GM12878 (cell line): ENCODE results near the gene TTC31. TPM values are rescaled to one million over a fixed set of nuclear protein-coding genes. Genes with fewer than 3 reads are reported as not detected.
"Not testable (repeated sequence)": the region's sequence is repeated elsewhere in the genome, so short reads cannot be mapped to it uniquely, and the experiment has no call there.

Experiments used
- ATAC-seq: fragments of 200-7000 bp; cut with Tn5 transposase; 3 replicates; pipeline ENCODE4 v1.9.1; 2020; ENCODE audit warnings: mild to moderate bottlenecking, moderate library complexity
- BruUV-seq: library from RNA; stranded (reverse); fragments of 400-500 nt; replicated peaks from 2 replicates; lab custom pipeline; 2021; lab: Mats Ljungman, UMichigan
- CTCF ChIA-PET: fragments of 300-600 bp; sonication (Branson Sonifier 250); formaldehyde crosslinking; extraction: SDS; loops from one replicate; lab custom pipeline; 2021; ENCODE audit warnings: inconsistent platforms; lab: Yijun Ruan, JAX
- POLR2A ChIA-PET: fragments of 350-600 bp; formaldehyde crosslinking; extraction: SDS; loops from one replicate; lab custom pipeline; 2021; ENCODE audit warnings: inconsistent platforms; lab: Charles Lee
- RAD21 ChIA-PET: fragments of 300-600 bp; sonication (Branson Sonifier 250); formaldehyde crosslinking; loops from one replicate; lab custom pipeline; 2023; ENCODE audit warnings: antibody characterized with exemption; ENCODE audit not compliant: unreplicated experiment; lab: Charles Lee
- SMC1A ChIA-PET: fragments of 300-600 bp; sonication (Branson Sonifier 250); formaldehyde crosslinking; loops from one replicate; lab custom pipeline; 2023; ENCODE audit not compliant: unreplicated experiment, uncharacterized antibody; lab: Charles Lee
- DNase-seq: peaks from one replicate; pipeline ENCODE4 v3.0.0-alpha.2; 2011; ENCODE audit warnings: low read depth, low spot score
- FAIRE-seq: peaks from 3 replicates; lab custom pipeline; 2011; peaks lifted over from hg19 to GRCh38; lab: Jason Lieb, UNC
- H2AFZ ChIP-seq: 2 replicates; pipeline ENCODE4 v1.6.0; 2011; ENCODE audit warnings: low read depth, low read length, control low read depth; ENCODE audit not compliant: control insufficient read depth
- H3K27ac ChIP-seq: 2 replicates; pipeline ENCODE4 v1.5.1; 2011; ENCODE audit warnings: control low read depth; ENCODE audit not compliant: control insufficient read depth, insufficient read depth
- H3K27me3 ChIP-seq, 2 experiments: replicated peaks in 1 of 2; 2 replicates each; pipeline versions ENCODE4 v1.6.0 to v1.6.1; 2011; ENCODE audit warnings: low read length in 1 of 2; ENCODE audit not compliant: control insufficient read depth in 2 of 2, insufficient read depth in 2 of 2
- H3K36me3 ChIP-seq, 2 experiments: 2 replicates each; pipeline ENCODE4 v1.5.1; 2011; ENCODE audit warnings: low read length in 1 of 2; ENCODE audit not compliant: control insufficient read depth in 2 of 2, insufficient read depth in 2 of 2
- H3K4me1 ChIP-seq: 2 replicates; pipeline ENCODE4 v1.6.1; 2011; ENCODE audit warnings: mild to moderate bottlenecking, low read length, moderate library complexity, mixed read lengths; ENCODE audit not compliant: control insufficient read depth, insufficient read depth
- H3K4me2 ChIP-seq: 2 replicates; pipeline ENCODE4 v1.6.0; 2011; ENCODE audit warnings: control low read depth; ENCODE audit not compliant: control insufficient read depth, insufficient read depth
- H3K4me3 ChIP-seq: fragments of 200-600 bp; sonication (generic); 2 replicates; pipeline ENCODE4 v1.5.1; 2016
- H3K79me2 ChIP-seq: 2 replicates; pipeline ENCODE4 v1.6.0; 2011; ENCODE audit warnings: low read length; ENCODE audit not compliant: control insufficient read depth, insufficient read depth
- H3K9ac ChIP-seq: 2 replicates; pipeline ENCODE4 v1.8.0; 2011; ENCODE audit warnings: low read length, control low read depth, mixed read lengths; ENCODE audit not compliant: control insufficient read depth, insufficient read depth
- H3K9me3 ChIP-seq: replicated peaks from 3 replicates; pipeline ENCODE4 v1.5.1; 2011; ENCODE audit warnings: mild to moderate bottlenecking, low read length; ENCODE audit not compliant: control insufficient read depth, insufficient read depth
- H4K20me1 ChIP-seq: 2 replicates; pipeline ENCODE4 v1.6.0; 2011; ENCODE audit not compliant: control insufficient read depth, insufficient read depth
- ATF2 ChIP-seq: IDR thresholded peaks from 2 replicates; pipeline ENCODE4 v1.6.1; 2012; ENCODE audit warnings: low read length, inconsistent platforms
- BCL11A ChIP-seq: IDR thresholded peaks from 2 replicates; pipeline ENCODE4 v1.6.1; 2011; ENCODE audit warnings: low read depth, low read length
- BRCA1 ChIP-seq: IDR thresholded peaks from 2 replicates; pipeline ENCODE4 v1.6.1; 2011; ENCODE audit warnings: low read depth, low read length, improper control_type of control experiment
- CTCF ChIP-seq, 3 experiments: IDR thresholded peaks in 2 of 3; conservative IDR thresholded peaks in 1 of 3; 2 replicates each; pipeline ENCODE4 v1.5.1; 2011; ENCODE audit warnings: low read depth in 3 of 3, low read length in 3 of 3, mild to moderate bottlenecking in 3 of 3, control low read depth in 2 of 3, moderate library complexity in 2 of 3, inconsistent platforms in 1 of 3, mixed read lengths in 1 of 3; ENCODE audit not compliant: control insufficient read depth in 2 of 3, insufficient read depth in 1 of 3; ENCODE audit errors: extremely low read depth in 1 of 3
- IRF5 ChIP-seq: fragments of 450-650 bp; IDR thresholded peaks from 2 replicates; pipeline ENCODE4 v1.6.1; 2017; ENCODE audit warnings: borderline replicate concordance
- NBN ChIP-seq: fragments of 450-650 bp; IDR thresholded peaks from 2 replicates; pipeline ENCODE4 v1.6.1; 2016
- POLR2A ChIP-seq: IDR thresholded peaks from 2 replicates; pipeline ENCODE4 v1.6.1; 2011; ENCODE audit warnings: low read depth, mild to moderate bottlenecking, low read length
- ZBTB33 ChIP-seq: fragments of 450-650 bp; IDR thresholded peaks from 2 replicates; pipeline ENCODE4 v1.6.1; 2017; ENCODE audit warnings: mild to moderate bottlenecking
- WGBS: methylation state at CpG from one replicate; pipeline ENCODE4 v1.1.6; 2016; ENCODE audit warnings: low lambda C conversion rate; ENCODE audit not compliant: insufficient replicate concordance, insufficient coverage; ENCODE audit errors: missing lambda C conversion rate; 5-methylcytosine and 5-hydroxymethylcytosine counted together
- in situ Hi-C: fragments of 300-500 bp; cut with MboI; formaldehyde crosslinking; loops from 9 replicates; pipeline ENCODE4 v1.14.3; 2018; ENCODE audit warnings: mixed read lengths
- intact Hi-C: fragments of 100-400 bp; cut with micrococcal nuclease; formaldehyde crosslinking; loops from one replicate; pipeline ENCODE4 v1.14.2; 2022; ENCODE audit not compliant: unreplicated experiment
- polyA plus RNA-seq, 11 experiments: library from polyadenylated mRNA; depleted of rRNA in 4 of 11; unstranded in 6 of 11; stranded (reverse) in 5 of 11; fragments of >200 nt; fragmentation: Nextera tagmentation in 4 of 11; fragmentation: Illumina TruSeq in 1 of 11; extraction: Ambion mirVana in 4 of 11; extraction: Trizol in 1 of 11; gene quantifications; 1 replicate in 1 of 11; 2 replicates in 10 of 11; pipeline versions ENCODE4 v1.2.1 to v1.2.3, GENCODE V29; 2011 to 2016; ENCODE audit warnings: inconsistent platforms in 2 of 11, missing spikeins in 2 of 11, low read depth in 1 of 11
- total RNA-seq, 4 experiments: library from RNA; depleted of rRNA in 3 of 4; stranded (reverse); fragments of >200 nt in 3 of 4; fragmentation: Illumina TruSeq in 1 of 4; extraction: Trizol in 1 of 4; gene quantifications; 2 replicates each; pipeline versions ENCODE4 v1.2.1 to v1.2.3, GENCODE V29; 2013 to 2021

Gene TTC31
- total and polyA plus RNA-seq, 10 of the 15 experiments (the other 5 are each of a cell fraction or from before 2014, with no cell fraction given), result 6.5 to 34.9 (median 25.9) TPM

DNA sequence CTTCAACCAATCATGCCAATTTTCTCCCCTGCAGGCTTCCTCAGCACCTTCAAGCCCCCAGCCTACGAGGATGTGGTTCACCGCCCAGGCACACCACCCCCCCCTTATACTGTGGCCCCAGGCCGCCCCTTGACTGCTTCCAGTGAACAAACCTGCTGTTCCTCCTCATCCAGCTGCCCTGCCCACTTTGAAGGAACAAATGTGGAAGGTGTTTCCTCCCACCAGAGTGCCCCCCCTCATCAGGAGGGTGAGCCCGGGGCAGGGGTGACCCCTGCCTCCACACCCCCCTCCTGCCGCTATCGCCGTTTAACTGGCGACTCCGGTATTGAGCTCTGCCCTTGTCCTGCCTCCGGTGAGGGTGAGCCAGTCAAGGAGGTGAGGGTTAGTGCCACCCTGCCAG lies 22.7 kb upstream of the TTC31 start:
- WGBS, result 93% methylated on average over 10 of the region's 10 CpGs
- FAIRE-seq, H2AFZ ChIP-seq, DNase-seq, H3K4me3 ChIP-seq, POLR2A ChIA-PET, H3K9ac ChIP-seq, H3K27ac ChIP-seq, H3K9me3 ChIP-seq, H4K20me1 ChIP-seq, H3K36me3 ChIP-seq, BruUV-seq, H3K27me3 ChIP-seq, intact Hi-C loops, in situ Hi-C loops, ATAC-seq, H3K4me2 ChIP-seq: not testable (repeated sequence)
- ChIA-PET SMC1A (interaction anchor here (1.3 kb wide), 1 partner anchor 120 kb away, joined by 3 read pairs; no protein-coding TSS in a partner anchor), CTCF (interaction anchor here (1.6 kb wide), 1 partner anchor 128 kb away, joined by 5 read pairs; no protein-coding TSS in a partner anchor), RAD21 (interaction anchor here (0.7 to 1.2 kb wide), 2 partner anchors 12 to 70 kb away, joined by 3 to 4 read pairs; partner anchors contain the start of genes HTRA2 and MRPL53)
- peak; percentile 32; the same call in 1 of the 2 replicates for TF ChIP-seq POLR2A
- peaks cover 19% of the 10 kb centered on the region for H3K4me1 ChIP-seq
- H3K79me2 ChIP-seq, result peaks cover 32% of the 10 kb centered on the region

DNA sequence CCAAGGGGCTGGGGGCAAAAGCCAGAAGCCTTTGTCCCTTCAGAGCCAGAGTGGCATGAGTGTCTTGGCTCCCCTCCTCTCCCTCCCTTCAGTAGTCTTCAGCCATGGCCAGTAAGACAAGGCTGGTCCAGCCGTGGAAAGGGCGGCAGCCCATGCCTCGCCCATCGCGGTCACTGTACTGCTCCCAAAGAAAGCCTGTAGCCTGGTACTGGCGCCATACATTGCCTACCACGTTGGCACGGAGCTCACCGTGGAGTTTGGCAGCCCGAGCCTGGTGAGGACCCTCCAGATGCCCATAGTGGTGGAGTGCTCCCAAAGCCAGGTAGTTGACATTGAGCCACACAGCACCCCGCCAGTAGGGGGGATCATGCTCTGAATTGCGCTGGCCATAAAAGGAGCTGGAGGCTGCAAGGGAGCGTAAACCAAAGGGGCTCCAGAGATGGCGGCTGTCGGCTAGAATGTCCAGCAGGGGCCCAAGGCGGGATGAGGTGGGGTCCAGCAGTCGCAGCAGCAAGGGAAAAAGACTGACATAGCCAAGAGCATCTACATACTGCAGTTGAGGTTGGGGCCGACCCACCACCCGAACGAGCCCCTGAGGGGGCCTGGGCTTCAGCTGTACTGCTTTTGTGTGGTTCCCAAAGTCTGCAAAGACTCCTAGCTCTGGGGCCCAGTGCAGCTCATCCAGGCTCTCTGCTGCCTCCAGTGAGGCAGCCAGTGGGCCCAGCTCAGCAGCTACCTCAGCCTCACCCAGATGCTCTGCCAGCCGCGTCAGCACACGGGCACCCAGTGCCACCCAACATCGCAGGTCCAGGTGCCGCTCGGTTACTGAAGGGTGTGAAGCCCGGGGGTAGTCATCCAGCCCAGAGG lies 21.5 kb upstream of the TTC31 start:
- Histone ChIP-seq H3K4me1 (peaks cover 9% of the 10 kb centered on the region), H3K27ac (no peak overlapping the region), H3K9ac (no peak overlapping the region), H3K9me3 (no peaks in the 10 kb centered on the region), H4K20me1 (no peaks in the 10 kb centered on the region), H3K4me2 (no peak overlapping the region), H3K36me3 (peaks cover 2 to 4% of the 10 kb centered on the region in 2 experiments; a peak in 3 of 4 replicates), H2AFZ (no peak overlapping the region), H3K79me2 (peaks cover 31% of the 10 kb centered on the region), H3K4me3 (no peak overlapping the region), H3K27me3 (no peaks in the 10 kb centered on the region)
- POLR2A ChIA-PET, result no interaction called here
- SMC1A ChIA-PET, result interaction anchor here (0.6 kb wide), 1 partner anchor 71 kb away, joined by 3 read pairs; no protein-coding TSS in a partner anchor
- no TSS peak for BruUV-seq
- ATAC-seq (no peak), FAIRE-seq (no peak), DNase-seq (no peak)
- intact Hi-C loops, result no loop called here
- WGBS, result 92% methylated on average over 27 of the region's 27 CpGs
- CTCF ChIA-PET, result interaction anchor here (0.6 to 1.6 kb wide), 2 partner anchors 20 to 127 kb away, joined by 3 to 5 read pairs; no protein-coding TSS in a partner anchor
- in situ Hi-C loops, result no loop called here
- RAD21 ChIA-PET, result no interaction called here
- no peak for TF ChIP-seq IRF5
- TF ChIP-seq CTCF (IDR thresholded peaks at IDR 0.05 in 2 of 3, conservative IDR thresholded peaks at IDR 0.05 in 1 of 3; ENCODE audit: control insufficient read depth in 2 of 3, extremely low read depth in 1 of 3, insufficient read depth in 1 of 3, low read depth in 3 of 3, low read length in 3 of 3), result peak; percentile 2 to 38 (median 30); a peak in 1 of 6 replicates
- 0 out of 2 replicates have a peak, but pooled peaks have one; percentile 15 for TF ChIP-seq ZBTB33
- TF ChIP-seq ATF2, result no peak
- no peak for TF ChIP-seq NBN
- no peak for TF ChIP-seq BRCA1
- TF ChIP-seq BCL11A, result no peak
